OCI-LY7 (cell line): ENCODE measurements around the gene ADAM12.

Experiments used
- CTCF ChIP-seq: fragments of 200-600 bp; sonication (generic); conservative IDR thresholded peaks from 2 replicates; pipeline ENCODE4 v1.5.1; 2014; ENCODE audit warnings: mild to moderate bottlenecking, antibody characterized with exemption, low read length, moderate library complexity, mixed read lengths
- EZH2phosphoT487 ChIP-seq: fragments of 200-600 bp; sonication (generic); IDR thresholded peaks from 2 replicates; pipeline ENCODE4 v1.6.1; 2018; ENCODE audit warnings: low read depth, borderline replicate concordance, mild to moderate bottlenecking, mixed run types, antibody characterized with exemption, low read length, moderate library complexity, mixed read lengths

DNA sequence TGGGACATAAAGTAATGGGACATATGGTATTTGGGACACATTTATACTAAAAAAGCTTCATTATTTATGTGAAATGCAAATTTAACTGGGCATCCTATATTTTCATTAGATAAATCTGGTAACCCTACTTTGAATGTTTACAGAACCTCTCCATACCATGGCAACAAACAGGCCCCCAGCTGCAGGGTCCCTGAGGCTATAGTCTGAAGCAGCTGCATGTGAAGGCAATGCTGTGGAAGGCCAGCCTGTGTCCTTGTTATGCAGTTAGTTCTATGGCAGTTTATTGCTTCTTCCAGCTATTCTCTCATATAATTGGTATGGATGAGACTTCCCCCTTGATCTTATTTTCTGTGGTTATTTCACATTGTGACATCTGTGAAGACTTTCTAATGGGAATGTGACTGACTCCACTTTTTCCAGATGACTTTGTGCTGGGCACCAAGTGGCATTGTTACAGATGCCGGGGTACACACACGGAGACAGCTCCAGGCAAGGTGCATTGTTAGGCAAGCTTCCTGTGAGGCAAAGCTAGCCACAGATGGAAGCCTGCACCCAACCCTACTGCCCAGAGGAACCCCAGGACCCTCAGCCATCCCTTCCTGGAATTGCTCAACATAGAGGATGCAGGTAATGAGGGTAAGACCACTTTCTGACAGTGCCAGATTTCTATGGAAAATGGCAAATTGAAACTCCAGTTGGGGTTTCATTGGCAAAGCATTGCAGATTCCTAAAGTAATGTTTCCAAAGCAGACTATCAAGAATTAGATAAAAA lies 49.5 kb upstream of the ADAM12 start:
- TF ChIP-seq CTCF, result no peak
- no peak for TF ChIP-seq EZH2phosphoT487
